Mucosa of descending colon (tissue), 3 donors: Measurements from ENCODE around the gene AFMID. TPM values are rescaled to one million over a fixed set of nuclear protein-coding genes. Genes with fewer than 3 reads are reported as not detected.
A peak's percentile ranks its signal among the peaks of the same experiment; 100 is the strongest.

Experiments
- ATAC-seq: fragments of 200-7000 bp; cut with Tn5 transposase; one replicate; pipeline ENCODE4 v1.9.1; 2020; ENCODE audit warnings: mild to moderate bottlenecking, moderate library complexity
- DNase-seq, 3 donors: peaks; one replicate each; pipeline ENCODE4 v3.0.0-alpha.2; 2020
- H3K36me3 ChIP-seq: fragments of 200-600 bp; one replicate; pipeline ENCODE4 v1.8.0; 2021; ENCODE audit warnings: low read depth, mild to moderate bottlenecking
- H3K4me1 ChIP-seq: fragments of 200-600 bp; one replicate; pipeline ENCODE4 v1.8.0; 2021; ENCODE audit warnings: low read depth, mild to moderate bottlenecking
- H3K4me3 ChIP-seq: fragments of 200-600 bp; one replicate; pipeline ENCODE4 v1.8.0; 2021; ENCODE audit warnings: mild to moderate bottlenecking
- H3K9me3 ChIP-seq: fragments of 200-600 bp; one replicate; pipeline ENCODE4 v1.8.0; 2021; ENCODE audit warnings: mild to moderate bottlenecking
- CTCF ChIP-seq: fragments of 200-600 bp; IDR thresholded peaks from one replicate; pipeline ENCODE4 v1.8.0; 2022; ENCODE audit warnings: antibody characterized with exemption, mild to moderate bottlenecking
- intact Hi-C, 2 donors: fragments of 100-400 bp; cut with DNase I in 1 of 2; cut with micrococcal nuclease in 1 of 2; formaldehyde crosslinking; loops; one replicate each; pipeline versions ENCODE4 v1.11.0 to v1.11.1; 2022; cut with DNase I, micrococcal nuclease
- total RNA-seq, 3 donors: library from RNA; stranded (reverse); fragmentation: NEBNext Ultra II Directional in 2 of 3; extraction: Animal tissue kit (Norgen Biotek cat#: 25700) in 2 of 3; gene quantifications; one replicate each; pipeline versions ENCODE4 v1.2.1 to v1.2.4, GENCODE V29; 2021 to 2023
- donor health status: DM: no; HTN: no; CAD: no; lungs with moderate emphysema.
- donor health status: DM: no; HTN: no; CAD: no.
- donor health status: DM: no; HTN: yes; CAD: no.

Gene AFMID
- total RNA-seq, 3 donors from 2014 or later, result 14.2 to 39.9 (median 27.9) TPM

- intact Hi-C loops, result no loop called here
- peaks cover 5% of the 10 kb centered on the region for H3K4me1 ChIP-seq
- H3K36me3 ChIP-seq, result no peaks in the 10 kb centered on the region
- no peak overlapping the region for H3K4me3 ChIP-seq
- no peak for ATAC-seq
- no peak for TF ChIP-seq CTCF
- no peaks in the 10 kb centered on the region for H3K9me3 ChIP-seq
- no peak for DNase-seq
Observed at GRCh38 chr17:78184351-78184750, 2.8 kb upstream of the AFMID start.

GRCh38 chr17:78184868-78185267 is 2.3 kb upstream of the AFMID start:
- no peak for TF ChIP-seq CTCF
- H3K4me3 ChIP-seq, result no peak overlapping the region
- ATAC-seq (no peak), DNase-seq (no peak)
- no peaks in the 10 kb centered on the region for H3K9me3 ChIP-seq
- intact Hi-C loops, result loop anchor here in 1 of 2 donors (5.0 kb wide), 1 partner anchor 73 kb away; no protein-coding TSS in a partner anchor
- H3K4me1 ChIP-seq, result peaks cover 5% of the 10 kb centered on the region
- H3K36me3 ChIP-seq, result no peaks in the 10 kb centered on the region

- Histone ChIP-seq H3K4me3 (no peak overlapping the region), H3K4me1 (peaks cover 5% of the 10 kb centered on the region), H3K36me3 (no peaks in the 10 kb centered on the region), H3K9me3 (no peaks in the 10 kb centered on the region)
- no peak for TF ChIP-seq CTCF
- peak; percentile 73 to 86 (median 81) for DNase-seq
- intact Hi-C loops, result loop anchor here in 1 of 2 donors (5.0 kb wide), 1 partner anchor 74 kb away; no protein-coding TSS in a partner anchor
- peak; percentile 72 for ATAC-seq
Observed at GRCh38 chr17:78185981-78186691, 1.0 kb upstream of the AFMID start.

GRCh38 chr17:78196716-78197115 is 9.6 kb downstream of the AFMID start:
- peaks cover 12% of the 10 kb centered on the region for H3K4me1 ChIP-seq
- intact Hi-C loops, result no loop called here
- TF ChIP-seq CTCF, result no peak
- no peak overlapping the region for H3K4me3 ChIP-seq
- no peak for DNase-seq
- H3K9me3 ChIP-seq, result no peaks in the 10 kb centered on the region
- no peaks in the 10 kb centered on the region for H3K36me3 ChIP-seq
- no peak for ATAC-seq

GRCh38 chr17:78197147-78197832 is 10.1 kb downstream of the AFMID start:
- ATAC-seq (no peak), DNase-seq (no peak)
- no peaks in the 10 kb centered on the region for H3K9me3 ChIP-seq
- intact Hi-C loops, result no loop called here
- no peak for TF ChIP-seq CTCF
- peaks cover 12% of the 10 kb centered on the region for H3K4me1 ChIP-seq
- H3K4me3 ChIP-seq, result no peak overlapping the region
- no peaks in the 10 kb centered on the region for H3K36me3 ChIP-seq
